Measurements from ENCODE around the gene LARP4B. TPM values are rescaled to one million over a fixed set of nuclear protein-coding genes. Genes with fewer than 3 reads are reported as not detected.

Gene LARP4B
- total RNA-seq, 2 experiments from 2014 or later: 64.8 to 143 TPM

DNA sequence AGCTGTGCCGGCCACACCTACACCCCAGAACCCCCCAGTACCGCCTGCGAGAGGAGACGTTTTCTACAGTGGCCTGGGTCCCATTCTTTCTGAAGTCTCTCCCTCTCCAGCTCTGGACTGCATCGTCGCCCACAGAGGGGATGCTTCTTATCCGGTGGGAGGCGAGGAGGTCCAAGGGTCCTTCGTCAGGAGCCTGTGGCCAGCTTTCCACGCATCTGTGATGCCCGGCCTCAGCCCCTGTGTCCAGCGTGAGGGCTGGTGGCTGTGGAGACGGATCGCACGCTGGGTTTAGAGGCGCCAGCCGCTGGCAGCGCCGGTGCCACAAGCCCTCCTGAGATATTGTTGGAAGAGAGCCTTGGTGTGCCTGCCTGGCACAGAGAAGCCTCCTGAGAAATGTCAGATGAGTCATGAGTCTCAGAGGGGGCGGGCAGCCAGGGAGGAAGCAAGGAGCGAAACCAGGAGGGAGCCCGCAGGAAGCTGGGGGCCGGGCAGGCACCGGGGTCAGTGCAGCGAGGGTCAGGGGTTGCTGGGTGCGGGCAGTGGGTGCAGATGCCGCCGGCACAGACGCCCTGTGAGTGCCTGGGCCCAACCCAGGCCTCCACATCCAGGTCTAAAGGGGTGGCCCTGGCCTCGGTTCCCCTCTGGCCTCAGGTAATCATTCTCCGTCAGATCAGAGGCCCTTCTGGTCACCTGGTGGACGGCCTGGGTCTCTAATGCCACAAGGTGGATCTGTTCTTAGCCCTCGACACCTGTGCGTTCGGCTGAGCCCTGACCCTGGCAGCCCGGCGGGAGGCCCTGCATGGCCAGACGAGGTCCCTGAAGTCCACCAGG, 156.0 kb downstream of the LARP4B start:
- H3K79me2 ChIP-seq (ENCODE audit: insufficient read depth, low read depth, low read length): no peaks in the 10 kb centered on the region
- no peak for DNase-seq (ENCODE audit: low spot score)
- no peak overlapping the region for H3K27ac ChIP-seq (ENCODE audit: low read depth, low read length, poor library complexity, severe bottlenecking)
- H4K20me1 ChIP-seq (ENCODE audit: insufficient read depth, low read length): no peaks in the 10 kb centered on the region
- ChIA-PET POLR2A (interaction anchor here (0.5 kb wide), 1 partner anchor 58 kb away, joined by 4 read pairs; no protein-coding TSS in a partner anchor), CTCF (ENCODE audit: unreplicated experiment) (no interaction called here)
- no peak for TF ChIP-seq EZH2phosphoT487 (IDR thresholded peaks at IDR 0.05; ENCODE audit: borderline replicate concordance, low read depth, low read length)
- TF ChIP-seq, protein P1, sequence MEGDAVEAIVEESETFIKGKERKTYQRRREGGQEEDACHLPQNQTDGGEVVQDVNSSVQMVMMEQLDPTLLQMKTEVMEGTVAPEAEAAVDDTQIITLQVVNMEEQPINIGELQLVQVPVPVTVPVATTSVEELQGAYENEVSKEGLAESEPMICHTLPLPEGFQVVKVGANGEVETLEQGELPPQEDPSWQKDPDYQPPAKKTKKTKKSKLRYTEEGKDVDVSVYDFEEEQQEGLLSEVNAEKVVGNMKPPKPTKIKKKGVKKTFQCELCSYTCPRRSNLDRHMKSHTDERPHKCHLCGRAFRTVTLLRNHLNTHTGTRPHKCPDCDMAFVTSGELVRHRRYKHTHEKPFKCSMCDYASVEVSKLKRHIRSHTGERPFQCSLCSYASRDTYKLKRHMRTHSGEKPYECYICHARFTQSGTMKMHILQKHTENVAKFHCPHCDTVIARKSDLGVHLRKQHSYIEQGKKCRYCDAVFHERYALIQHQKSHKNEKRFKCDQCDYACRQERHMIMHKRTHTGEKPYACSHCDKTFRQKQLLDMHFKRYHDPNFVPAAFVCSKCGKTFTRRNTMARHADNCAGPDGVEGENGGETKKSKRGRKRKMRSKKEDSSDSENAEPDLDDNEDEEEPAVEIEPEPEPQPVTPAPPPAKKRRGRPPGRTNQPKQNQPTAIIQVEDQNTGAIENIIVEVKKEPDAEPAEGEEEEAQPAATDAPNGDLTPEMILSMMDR (conservative IDR thresholded peaks at IDR 0.05; ENCODE audit: low read length): no peak
- no TSS peak for BruUV-seq (replicated peaks)
- no peaks in the 10 kb centered on the region for H3K4me1 ChIP-seq (ENCODE audit: insufficient read depth, low read length, poor library complexity, severe bottlenecking)
- H3K4me3 ChIP-seq (ENCODE audit: low read depth, low read length, poor library complexity, severe bottlenecking): no peak overlapping the region
- H3K9me2 ChIP-seq (ENCODE audit: insufficient read depth, low read length): no peaks in the 10 kb centered on the region
- H3K4me2 ChIP-seq (ENCODE audit: low read length): no peak overlapping the region
- H2AFZ ChIP-seq (ENCODE audit: low read length): no peak overlapping the region
- no peaks in the 10 kb centered on the region for H3K9me3 ChIP-seq (ENCODE audit: low read length)
- intact Hi-C loops (cut with micrococcal nuclease; ENCODE audit: unreplicated experiment): no loop called here
- H3K36me3 ChIP-seq (ENCODE audit: insufficient read depth, low read length): no peaks in the 10 kb centered on the region

DNA sequence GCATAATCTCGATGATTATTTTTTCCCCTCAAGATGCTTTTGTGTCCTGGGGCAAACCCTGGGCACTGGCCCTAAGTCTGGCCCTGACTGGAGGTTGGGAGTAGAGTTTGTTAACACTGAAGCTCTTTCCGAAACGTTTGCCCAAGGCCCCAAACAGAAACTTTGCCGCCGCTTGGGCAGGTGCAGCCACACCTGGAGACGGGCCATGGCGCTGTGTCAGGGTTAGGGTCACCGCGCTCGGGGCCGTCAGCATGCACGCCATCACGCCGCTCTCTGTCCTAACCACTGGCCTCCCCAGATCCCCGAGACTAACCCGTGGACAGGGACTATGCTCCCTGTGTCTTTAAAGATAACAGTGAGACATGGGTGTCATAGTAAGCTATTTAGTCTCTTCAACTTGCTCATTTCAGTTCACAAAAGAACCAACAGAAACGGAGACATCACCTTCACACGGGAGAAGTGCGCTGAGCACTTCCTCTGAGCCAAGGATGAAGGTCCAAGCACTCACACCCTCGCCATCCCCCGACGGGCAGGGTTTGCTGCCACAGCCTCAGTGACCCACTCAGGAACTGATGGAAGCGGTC, 156.8 kb downstream of the LARP4B start:
- ChIA-PET CTCF (ENCODE audit: unreplicated experiment) (no interaction called here), POLR2A (no interaction called here)
- DNase-seq (ENCODE audit: low spot score): no peak
- H3K9me2 ChIP-seq (ENCODE audit: insufficient read depth, low read length): no peaks in the 10 kb centered on the region
- no peak overlapping the region for H3K27ac ChIP-seq (ENCODE audit: low read depth, low read length, poor library complexity, severe bottlenecking)
- H2AFZ ChIP-seq (ENCODE audit: low read length): no peak overlapping the region
- no peaks in the 10 kb centered on the region for H4K20me1 ChIP-seq (ENCODE audit: insufficient read depth, low read length)
- BruUV-seq (replicated peaks): no TSS peak
- H3K4me3 ChIP-seq (ENCODE audit: low read depth, low read length, poor library complexity, severe bottlenecking): no peak overlapping the region
- no peaks in the 10 kb centered on the region for H3K9me3 ChIP-seq (ENCODE audit: low read length)
- H3K4me1 ChIP-seq (ENCODE audit: insufficient read depth, low read length, poor library complexity, severe bottlenecking): no peaks in the 10 kb centered on the region
- TF ChIP-seq, protein P1 (conservative IDR thresholded peaks at IDR 0.05; ENCODE audit: low read length): no peak
- no peak for TF ChIP-seq EZH2phosphoT487 (IDR thresholded peaks at IDR 0.05; ENCODE audit: borderline replicate concordance, low read depth, low read length)
- no peaks in the 10 kb centered on the region for H3K79me2 ChIP-seq (ENCODE audit: insufficient read depth, low read depth, low read length)
- H3K4me2 ChIP-seq (ENCODE audit: low read length): no peak overlapping the region
- intact Hi-C loops (cut with micrococcal nuclease; ENCODE audit: unreplicated experiment): no loop called here
- H3K36me3 ChIP-seq (ENCODE audit: insufficient read depth, low read length): no peaks in the 10 kb centered on the region

DNA sequence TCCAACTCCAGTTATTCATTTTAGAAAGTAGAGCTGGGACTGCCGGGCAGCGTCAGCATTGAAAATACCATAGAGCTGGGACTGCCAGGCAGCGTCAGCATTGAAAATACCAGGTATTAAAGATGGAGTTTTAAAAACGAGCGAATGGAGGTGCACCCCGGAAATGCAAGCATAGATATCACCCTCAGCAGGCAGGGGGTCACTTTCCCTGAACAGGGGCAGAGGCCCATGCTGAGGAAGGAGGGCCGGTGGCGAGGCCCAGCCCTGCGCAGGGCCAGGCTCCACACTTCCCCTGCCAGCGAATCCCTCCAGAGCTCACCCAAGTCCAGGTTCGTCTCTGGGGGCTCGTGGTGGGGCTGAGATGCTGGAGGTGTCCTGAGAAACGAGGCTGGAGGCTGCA, 157.3 kb downstream of the LARP4B start:
- no peak overlapping the region for H3K4me2 ChIP-seq (ENCODE audit: low read length)
- DNase-seq (ENCODE audit: low spot score): no peak

More for the DNA sequence above, 157.3 kb downstream of the LARP4B start:
- Histone ChIP-seq H3K4me1 (ENCODE audit: insufficient read depth, low read length, poor library complexity, severe bottlenecking) (no peaks in the 10 kb centered on the region), H3K27ac (ENCODE audit: low read depth, low read length, poor library complexity, severe bottlenecking) (no peak overlapping the region), H3K4me3 (ENCODE audit: low read depth, low read length, poor library complexity, severe bottlenecking) (no peak overlapping the region), H3K79me2 (ENCODE audit: insufficient read depth, low read depth, low read length) (no peaks in the 10 kb centered on the region), H2AFZ (ENCODE audit: low read length) (no peak overlapping the region), H4K20me1 (ENCODE audit: insufficient read depth, low read length) (no peaks in the 10 kb centered on the region), H3K36me3 (ENCODE audit: insufficient read depth, low read length) (no peaks in the 10 kb centered on the region), H3K9me3 (ENCODE audit: low read length) (no peaks in the 10 kb centered on the region), H3K9me2 (ENCODE audit: insufficient read depth, low read length) (no peaks in the 10 kb centered on the region)
- BruUV-seq (replicated peaks): no TSS peak
- no peak for TF ChIP-seq EZH2phosphoT487 (IDR thresholded peaks at IDR 0.05; ENCODE audit: borderline replicate concordance, low read depth, low read length)
- TF ChIP-seq, protein P1 (conservative IDR thresholded peaks at IDR 0.05; ENCODE audit: low read length): no peak
- CTCF ChIA-PET (ENCODE audit: unreplicated experiment): no interaction called here
- POLR2A ChIA-PET: no interaction called here
- intact Hi-C loops (cut with micrococcal nuclease; ENCODE audit: unreplicated experiment): no loop called here

All from OCI-LY7 (cell line).